RPMI7951 (cell line): ENCODE measurements around the gene RBL1. TPM values are rescaled to one million over a fixed set of nuclear protein-coding genes. Genes with fewer than 3 reads are reported as not detected.
"Not testable (repeated sequence)": the region's sequence is repeated elsewhere in the genome, so short reads cannot be mapped to it uniquely, and the experiment has no call there.

Experiments
- DNase-seq: peaks from one replicate; pipeline ENCODE4 v3.0.0-alpha.2; 2012; ENCODE audit warnings: low read depth
- total RNA-seq: library from RNA; depleted of rRNA; stranded (reverse); fragments of >200 nt; shearing (Covaris generic); gene quantifications from 2 replicates; pipeline ENCODE4 v1.2.3, GENCODE V29; 2014; rRNA removed

Gene RBL1, protein sequence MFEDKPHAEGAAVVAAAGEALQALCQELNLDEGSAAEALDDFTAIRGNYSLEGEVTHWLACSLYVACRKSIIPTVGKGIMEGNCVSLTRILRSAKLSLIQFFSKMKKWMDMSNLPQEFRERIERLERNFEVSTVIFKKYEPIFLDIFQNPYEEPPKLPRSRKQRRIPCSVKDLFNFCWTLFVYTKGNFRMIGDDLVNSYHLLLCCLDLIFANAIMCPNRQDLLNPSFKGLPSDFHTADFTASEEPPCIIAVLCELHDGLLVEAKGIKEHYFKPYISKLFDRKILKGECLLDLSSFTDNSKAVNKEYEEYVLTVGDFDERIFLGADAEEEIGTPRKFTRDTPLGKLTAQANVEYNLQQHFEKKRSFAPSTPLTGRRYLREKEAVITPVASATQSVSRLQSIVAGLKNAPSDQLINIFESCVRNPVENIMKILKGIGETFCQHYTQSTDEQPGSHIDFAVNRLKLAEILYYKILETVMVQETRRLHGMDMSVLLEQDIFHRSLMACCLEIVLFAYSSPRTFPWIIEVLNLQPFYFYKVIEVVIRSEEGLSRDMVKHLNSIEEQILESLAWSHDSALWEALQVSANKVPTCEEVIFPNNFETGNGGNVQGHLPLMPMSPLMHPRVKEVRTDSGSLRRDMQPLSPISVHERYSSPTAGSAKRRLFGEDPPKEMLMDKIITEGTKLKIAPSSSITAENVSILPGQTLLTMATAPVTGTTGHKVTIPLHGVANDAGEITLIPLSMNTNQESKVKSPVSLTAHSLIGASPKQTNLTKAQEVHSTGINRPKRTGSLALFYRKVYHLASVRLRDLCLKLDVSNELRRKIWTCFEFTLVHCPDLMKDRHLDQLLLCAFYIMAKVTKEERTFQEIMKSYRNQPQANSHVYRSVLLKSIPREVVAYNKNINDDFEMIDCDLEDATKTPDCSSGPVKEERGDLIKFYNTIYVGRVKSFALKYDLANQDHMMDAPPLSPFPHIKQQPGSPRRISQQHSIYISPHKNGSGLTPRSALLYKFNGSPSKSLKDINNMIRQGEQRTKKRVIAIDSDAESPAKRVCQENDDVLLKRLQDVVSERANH
- total RNA-seq: 34.6 and 36.5 TPM in 2 replicates

DNA sequence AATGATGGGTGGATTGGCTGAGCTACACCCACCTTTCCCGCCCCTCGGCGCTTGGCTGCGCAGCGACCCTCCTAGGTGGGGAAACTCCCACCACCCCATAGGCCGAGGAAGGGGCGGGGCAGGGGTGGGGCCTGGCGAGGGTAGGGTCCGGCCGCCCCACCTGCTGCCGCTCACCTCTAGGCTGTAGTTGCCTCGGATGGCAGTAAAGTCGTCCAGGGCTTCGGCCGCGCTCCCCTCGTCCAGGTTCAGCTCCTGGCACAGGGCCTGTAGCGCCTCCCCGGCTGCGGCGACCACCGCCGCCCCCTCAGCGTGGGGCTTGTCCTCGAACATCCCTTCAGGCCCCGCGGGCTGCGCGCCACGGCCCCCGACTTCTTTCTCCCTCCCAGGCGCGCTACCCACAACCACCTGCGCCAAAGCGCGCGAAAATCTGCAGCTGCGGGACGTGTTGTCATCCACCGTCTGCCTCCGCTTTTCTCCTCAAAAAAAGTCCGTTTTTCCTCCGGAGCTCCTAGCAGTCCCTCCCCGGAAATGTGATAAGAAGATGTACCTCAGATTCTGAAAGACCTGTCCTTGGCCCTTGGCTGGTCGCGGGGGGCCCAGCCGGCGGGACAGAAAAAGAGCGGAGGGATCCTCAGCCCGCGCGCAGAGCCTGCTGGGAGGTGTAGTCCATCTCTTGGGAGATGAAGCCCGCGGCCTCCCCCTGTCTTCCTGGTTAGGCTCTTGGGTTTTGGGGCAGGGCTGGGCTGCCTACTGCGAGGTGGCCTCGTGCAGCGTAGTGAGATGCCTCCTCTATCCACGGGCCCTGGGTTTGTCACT is at the start of gene RBL1:
Gene RBL1 (minus strand): TSS at position 399 of the 816 bp plus-strand sequence. CDS start 69 bp downstream, at position 330.
- peak; percentile 92 for DNase-seq

DNA sequence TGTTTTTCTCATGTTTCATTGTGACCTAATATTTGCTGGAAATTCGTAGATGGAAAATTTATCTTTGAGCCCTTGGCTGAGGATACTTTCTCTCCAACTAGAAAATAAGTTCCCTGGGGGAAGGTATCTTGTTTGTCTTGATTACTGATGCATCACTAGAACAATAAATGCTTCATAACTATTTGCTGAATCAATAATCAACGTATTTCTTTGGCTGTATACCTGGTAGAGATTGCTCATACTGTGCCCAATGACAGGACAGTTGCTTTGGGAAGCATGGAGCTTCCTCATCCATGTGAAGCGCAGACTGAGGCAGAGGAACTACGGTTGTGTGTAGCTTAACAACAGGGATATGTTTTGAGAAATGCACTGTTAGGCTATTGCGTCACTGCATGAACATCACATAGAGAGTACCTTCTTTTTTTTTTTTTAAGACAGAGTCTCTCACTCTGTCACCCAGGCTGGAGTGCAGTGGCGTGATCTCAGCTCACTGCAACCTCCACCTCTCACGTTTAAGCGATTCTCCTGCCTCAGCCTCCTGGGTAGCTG is 49.1 kb upstream of the RBL1 start:
- no peak for DNase-seq

DNA sequence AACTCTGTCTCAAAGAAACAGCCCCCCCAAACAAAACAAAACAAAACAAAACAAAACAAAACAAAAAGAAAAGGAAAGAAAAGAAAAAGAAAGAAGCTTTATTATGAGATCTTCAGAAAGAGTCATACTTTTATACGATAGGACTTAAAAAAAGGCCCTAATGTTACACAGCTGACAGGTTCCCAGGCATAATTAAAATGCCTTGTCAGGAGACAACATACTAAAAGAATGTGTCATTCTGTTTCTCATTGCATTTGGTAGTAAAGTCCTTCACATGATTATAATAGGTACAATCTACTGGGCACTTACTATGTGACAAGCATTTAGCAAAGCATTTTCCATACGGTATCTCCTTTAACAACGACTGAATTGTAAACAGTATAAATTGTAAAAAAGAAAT is 46.9 kb upstream of the RBL1 start:
- no peak for DNase-seq

DNA sequence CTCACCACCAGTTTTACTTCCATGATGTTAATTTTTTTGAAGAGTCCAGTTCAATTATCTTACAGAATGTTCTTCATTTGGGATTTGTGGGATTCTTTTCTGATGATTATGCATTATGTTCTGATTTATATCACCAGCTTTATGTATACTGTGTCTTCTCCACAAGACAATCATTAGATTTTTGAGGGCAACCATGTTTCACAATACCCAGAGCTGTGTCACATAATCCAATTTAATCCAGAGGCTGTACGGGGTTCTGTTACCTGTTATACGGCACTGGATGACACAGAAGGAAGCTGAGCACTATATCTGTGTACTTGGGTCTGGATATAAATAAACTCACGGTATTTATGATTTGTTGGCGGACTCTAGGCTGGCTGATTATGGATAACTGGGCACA is 41.8 kb upstream of the RBL1 start:
- no peak for DNase-seq

DNA sequence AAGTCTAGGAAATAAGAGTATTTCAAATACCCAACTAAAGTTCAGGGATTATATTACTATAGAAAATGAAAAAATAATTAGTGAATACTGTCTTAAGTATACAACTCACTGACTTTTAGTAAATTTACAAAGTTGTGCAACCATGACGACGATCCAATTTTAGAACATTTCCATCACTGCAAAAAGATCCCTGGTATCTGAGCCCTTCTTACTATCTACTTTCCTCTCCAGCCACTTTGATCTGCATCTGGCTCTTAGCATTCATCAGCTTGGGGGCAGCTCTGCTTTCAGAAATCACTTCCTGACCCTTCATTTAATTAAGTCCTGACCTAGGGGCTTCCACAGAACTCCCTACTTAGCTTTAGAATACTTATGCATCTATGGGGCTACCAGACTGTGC is 38.2 kb upstream of the RBL1 start:
- DNase-seq: no peak

DNA sequence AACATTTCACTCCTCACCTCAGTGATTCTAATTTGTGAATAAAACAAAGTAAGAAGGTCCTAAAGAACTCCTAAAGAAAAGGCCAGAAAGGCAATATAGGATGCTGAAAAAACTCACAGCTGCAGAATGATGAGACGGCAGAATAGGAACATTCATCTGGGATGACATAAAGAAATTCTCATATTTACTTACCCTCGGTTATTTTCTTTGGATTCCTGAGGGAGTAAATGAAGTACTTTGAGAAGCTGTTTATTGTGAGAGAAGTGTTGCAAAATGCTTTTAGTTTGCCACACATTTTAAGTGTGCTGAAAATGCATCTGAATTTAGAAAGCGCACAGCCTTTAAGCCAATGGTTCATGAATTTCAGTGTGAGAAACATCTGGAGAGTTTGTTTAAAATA is 35.7 kb upstream of the RBL1 start:
- DNase-seq: no peak

DNA sequence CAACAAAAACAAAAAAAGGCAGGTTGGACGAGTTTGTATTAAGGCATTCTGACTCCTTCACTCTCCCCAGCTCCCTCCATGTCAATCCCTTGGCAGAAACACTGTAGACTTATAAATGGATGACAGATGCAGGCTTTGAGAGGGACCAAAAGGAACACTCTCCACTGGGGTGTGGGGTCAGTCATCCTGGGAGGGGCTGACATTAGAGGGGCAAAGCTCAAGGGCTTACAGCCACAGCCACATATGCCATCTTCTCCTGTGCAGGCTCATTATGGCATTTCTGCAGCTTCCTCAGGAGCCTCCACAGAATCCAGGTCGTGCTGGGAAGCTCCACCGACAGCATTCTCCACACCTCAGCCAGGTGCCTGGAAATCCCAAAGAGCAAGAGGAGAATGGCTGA is 33.0 kb upstream of the RBL1 start:
- DNase-seq: no peak

DNA sequence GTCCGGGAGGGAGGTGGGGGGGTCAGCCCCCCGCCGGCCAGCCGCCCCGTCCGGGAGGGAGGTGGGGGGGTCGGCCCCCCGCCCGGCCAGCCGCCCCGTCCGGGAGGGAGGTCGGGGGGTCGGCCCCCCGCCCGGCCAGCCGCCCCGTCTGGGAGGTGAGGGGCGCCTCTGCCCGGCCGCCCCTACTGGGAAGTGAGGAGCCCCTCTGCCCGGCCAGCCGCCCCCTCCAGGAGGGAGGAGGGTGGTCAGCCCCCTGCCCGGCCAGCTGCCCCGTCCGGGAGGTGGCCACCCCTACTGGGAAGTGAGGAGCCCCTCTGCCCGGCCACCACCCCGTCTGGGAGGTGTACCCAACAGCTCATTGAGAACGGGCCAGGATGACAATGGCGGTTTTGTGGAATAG is 30.5 kb upstream of the RBL1 start:
- not testable (repeated sequence) for DNase-seq

DNA sequence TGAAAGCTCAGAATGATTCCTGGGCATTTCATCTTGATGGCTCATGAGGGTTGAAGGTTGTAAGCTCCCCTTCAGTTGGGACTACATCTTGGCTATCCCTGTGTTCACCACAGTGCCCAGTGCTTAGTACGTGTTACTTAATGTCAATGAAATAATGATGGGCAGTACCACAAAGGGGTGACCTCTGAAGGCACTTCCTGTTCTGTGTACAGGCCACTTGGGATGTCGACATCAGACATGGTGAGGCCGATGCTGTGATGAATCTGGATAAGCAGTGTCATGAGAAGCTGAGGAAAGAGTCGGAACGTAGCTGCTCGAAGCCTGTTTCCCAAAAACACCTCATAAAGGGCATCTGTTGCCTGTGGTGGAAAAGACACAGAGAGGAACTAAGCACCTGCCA is 27.6 kb upstream of the RBL1 start:
- no peak for DNase-seq

DNA sequence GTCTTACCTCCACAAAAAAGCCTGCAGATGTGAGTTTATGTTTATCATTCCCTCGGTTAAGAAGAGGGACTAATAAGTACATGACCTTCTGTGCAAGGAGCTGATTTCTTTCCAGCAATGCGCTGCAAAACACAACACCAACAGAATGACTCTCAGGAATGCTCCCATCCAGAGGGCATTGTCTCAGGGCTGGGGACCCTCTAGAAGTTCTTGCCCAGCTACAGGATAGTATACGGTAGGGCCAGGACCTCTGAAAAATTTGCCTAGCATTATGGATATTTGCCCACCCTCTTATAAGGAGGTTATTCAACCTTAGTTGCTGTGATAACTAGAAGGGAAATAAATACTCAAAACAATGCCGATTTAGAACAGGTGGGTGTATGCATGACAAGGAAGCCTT is 24.7 kb upstream of the RBL1 start:
- no peak for DNase-seq

DNA sequence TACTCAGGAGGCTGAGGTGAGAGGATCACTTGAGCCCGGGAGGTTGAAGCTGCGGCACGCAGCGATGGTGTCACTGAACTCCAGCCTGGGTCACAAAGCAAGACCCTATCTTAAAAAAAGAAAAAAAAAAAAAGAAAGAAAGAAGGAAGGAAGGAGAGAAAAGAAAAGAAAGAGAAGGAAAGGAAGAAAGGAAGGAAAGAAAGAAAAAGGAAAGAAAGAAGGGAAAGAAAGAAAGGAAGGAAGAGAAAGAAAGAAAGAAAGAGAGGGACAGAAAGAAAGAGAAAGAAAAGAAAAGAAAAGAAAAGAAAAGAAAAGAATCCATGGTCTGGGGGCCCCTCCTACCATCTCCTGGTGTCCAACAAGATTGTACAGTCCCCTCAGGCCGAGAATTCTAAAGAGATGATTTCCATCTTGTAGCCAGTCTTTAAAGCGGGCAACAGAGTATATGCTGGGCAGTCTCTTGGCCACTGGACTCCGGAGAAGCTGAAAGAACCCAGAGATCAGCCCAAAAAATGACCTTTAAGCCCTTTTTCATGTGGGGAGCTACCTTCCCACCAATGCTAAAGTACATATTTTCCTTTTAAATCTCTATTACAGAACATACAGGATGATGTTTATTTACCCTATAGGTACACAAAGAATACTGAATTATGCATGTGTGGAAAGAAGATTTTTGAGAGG is 23.7 kb upstream of the RBL1 start:
- DNase-seq: no peak

DNA sequence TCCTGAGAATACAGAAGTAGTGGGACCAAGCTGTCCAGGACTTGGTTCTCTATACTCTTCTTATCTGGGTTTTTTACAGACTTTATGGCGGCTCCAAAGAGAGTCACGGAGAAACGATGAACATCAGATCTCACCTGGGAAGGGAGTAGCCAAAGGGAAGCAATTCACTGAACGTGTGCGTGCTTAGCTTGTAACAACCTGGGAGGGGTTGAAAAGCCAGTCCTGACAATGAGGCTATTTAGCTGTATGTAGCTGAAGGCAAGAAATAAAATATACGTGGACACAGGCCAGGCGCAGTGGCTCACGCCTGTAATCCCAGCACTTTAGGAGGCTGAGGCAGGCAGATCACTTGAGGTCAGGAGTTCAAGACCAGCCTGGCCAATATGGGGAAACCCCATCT is 18.2 kb upstream of the RBL1 start:
- no peak for DNase-seq

DNA sequence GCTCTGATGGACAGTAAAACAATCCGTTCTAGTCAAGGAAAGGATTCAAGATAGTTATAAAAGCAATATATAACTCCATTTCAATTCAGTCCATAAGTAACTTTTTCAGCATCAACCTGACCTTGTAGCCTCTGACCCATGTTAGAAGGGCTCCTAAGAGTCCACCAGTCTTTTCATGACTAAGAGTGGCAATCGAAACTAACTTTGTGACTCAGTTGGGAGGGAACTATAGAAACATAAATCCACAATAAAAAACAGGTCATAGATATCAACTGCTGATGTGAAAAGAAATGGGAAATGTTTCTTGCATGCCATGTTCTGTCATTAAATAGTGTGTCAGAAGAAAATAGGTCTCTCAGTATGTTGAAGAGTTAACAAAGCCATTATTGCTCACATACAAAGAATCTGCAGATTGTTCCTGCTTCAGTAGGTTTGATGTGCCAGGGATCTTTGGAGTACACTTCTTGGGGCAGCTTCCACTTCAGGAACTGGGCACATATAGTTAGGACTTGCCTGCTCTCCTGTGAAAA is 16.2 kb upstream of the RBL1 start:
- peak; percentile 16 for DNase-seq

DNA sequence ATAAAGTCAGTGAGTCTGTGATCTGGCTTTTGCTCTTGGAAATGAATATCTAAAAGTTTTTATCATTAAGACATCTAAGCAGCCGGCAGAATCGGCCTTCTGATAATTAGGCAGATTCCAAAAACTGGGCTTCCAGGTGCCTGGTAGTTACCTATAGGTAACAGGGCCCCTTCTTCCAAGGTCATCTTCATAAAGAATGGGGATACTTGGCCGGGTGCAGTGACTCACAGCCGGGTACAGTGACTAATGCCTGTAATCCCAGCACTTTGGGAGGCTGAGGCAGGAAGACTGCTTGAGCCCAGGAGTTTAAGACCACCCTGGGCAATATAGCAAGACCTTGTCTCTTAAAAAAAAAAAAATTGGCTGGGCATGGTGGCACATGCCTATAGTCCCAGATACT is 12.9 kb upstream of the RBL1 start:
- no peak for DNase-seq

DNA sequence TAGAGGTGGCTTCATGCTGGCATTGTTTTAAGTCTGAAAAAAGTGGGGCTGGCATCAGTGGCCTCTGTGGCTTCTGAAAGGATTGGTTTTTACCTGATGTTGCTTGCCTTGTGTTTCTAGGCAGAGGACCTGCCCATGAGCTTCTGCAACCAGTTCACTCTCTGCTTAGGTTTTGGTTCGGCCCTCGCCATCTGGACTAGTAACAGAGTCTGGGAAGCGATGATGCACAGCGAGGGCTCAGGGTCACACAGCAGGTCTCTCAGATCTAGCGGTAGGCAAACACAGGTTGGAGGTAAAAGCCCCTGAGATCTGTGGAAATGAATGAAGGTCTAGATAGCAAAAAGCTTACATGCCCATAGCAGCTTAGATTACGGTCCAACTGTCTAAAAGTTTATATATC is 6.8 kb upstream of the RBL1 start:
- DNase-seq: no peak

DNA sequence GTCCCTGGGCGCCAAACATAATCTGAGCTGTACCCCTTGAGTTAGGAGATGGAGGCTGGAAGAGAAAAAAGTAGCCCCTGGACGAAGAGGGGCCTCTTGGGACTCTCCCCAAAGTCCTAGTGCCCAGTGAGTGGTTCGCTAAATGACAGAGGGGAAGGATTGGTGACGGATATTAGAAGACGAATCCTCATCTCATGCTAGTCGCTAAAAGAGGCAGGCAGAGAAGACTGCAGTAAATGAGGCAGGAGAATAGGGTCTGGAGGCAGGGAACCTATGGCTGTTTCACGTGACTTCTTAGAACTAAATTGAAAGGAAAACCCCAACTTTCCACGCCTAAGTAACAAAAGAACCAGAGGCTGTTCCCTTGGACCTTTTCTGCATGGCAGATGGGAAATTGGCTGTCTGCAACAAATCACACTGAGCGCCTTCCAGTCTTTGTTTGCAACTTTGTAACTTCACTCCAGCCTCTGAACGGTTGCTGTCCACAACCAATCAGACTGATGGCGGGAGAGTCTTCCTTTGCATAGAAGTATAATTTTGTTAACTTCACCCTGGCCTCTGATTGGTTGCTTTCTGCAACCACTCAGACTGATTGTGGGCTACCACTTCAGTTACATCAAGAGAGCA is 731 bp upstream of the RBL1 start:
- DNase-seq: peak; percentile 9

DNA sequence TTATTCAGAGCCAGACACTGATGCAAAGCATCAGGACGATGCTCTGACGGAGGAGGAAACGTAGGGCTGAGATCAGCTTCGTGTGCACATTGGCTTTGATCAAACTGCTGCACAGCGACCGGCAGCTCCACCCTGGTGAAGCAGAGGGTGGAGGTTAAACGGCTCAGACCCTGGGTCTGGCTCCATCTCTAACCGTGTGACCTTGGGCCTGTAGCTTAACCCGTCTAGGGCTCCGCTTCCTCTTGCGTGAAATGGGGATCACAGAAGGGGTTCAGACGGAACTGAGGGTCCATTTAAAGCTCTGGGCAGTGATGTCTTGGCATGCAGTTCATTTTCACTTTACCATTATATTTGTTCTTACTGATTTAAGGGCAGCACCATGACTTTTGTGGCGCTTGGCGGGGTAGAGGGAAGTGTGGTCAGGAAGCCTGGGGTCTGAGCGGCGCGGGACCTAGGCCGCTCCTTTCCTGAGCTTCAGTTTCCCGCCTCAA is 644 bp downstream of the RBL1 start:
- DNase-seq: peak; percentile 37

DNA sequence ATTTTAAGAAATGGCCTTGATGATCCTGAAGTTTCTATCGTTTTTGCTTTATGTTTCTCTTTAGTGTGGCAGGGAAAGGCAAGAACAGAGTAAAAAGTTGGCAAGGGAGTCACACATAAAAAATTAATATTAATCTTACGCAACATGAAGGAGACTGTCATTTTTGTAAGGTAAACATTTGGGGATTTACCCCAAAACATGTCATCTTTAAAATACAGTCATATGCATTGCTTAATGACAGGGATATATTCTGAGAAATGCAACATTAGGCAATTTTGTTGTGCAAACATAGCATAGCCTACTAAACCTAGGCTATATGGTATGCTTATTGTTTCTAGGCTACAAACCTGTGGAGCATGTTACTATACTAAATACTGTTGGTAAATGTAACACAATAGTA is 5.4 kb downstream of the RBL1 start:
- DNase-seq: no peak

DNA sequence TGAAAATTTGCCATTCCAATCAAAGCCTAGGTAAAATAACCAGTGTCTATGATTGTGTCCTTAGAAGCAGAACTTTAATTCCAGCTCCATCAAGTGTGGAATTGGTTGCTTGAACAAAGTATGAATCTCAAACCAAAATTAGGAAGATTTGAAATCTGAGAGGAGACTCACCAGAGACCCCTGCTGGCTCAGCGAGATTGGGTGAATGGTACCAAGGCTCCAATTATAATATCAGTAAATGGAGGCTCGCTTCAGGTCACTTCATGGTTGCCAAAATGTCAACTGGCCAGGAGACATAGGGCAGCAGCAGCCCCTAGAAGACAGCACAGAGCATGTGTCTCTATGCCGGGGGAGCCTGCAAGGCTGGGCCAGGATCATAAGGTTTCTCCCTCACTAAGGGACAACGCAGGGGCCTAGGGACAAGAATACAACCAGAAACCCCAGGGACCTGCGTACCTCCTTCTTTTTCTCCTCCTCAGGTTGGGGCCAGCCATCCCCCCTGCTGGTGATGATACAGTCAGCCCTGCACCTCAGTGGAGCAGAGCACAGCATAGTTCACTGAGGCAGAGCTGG is 14.0 kb downstream of the RBL1 start:
- no peak for DNase-seq

DNA sequence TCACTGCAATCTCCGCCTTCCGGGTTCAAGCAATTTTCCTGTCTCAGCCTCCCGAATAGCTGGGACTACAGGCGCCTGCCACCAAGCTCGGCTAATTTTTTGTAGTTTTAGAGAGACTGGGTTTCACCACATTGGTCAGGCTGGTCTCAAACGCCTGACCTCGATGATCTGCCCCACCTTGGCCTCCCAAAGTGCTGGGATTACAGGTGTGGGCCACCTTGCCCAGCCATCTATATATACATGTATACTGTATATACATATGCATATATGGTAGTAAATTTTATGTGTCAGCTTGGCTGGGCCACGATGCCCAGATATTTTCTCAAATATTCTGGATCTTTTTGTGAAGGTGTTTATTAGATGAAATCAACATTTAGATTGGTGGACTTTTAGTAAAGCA is 18.8 kb downstream of the RBL1 start:
- DNase-seq: no peak
